NB4 (cell line): ENCODE measurements around the gene GH2.
"Not testable (repeated sequence)": the region's sequence is repeated elsewhere in the genome, so short reads cannot be mapped to it uniquely, and the experiment has no call there.

Experiments used
- CTCF ChIP-seq: IDR thresholded peaks from one replicate; pipeline ENCODE4 v1.5.1; 2012; ENCODE audit warnings: low read depth, low read length
- MYC ChIP-seq: IDR thresholded peaks from 2 replicates; pipeline ENCODE4 v1.6.1; 2011; ENCODE audit warnings: low read depth, low read length
- POLR2A ChIP-seq: IDR thresholded peaks from 2 replicates; pipeline ENCODE4 v1.6.1; 2011; ENCODE audit warnings: mild to moderate bottlenecking; ENCODE audit not compliant: insufficient read length; ENCODE audit errors: extremely low read depth

DNA sequence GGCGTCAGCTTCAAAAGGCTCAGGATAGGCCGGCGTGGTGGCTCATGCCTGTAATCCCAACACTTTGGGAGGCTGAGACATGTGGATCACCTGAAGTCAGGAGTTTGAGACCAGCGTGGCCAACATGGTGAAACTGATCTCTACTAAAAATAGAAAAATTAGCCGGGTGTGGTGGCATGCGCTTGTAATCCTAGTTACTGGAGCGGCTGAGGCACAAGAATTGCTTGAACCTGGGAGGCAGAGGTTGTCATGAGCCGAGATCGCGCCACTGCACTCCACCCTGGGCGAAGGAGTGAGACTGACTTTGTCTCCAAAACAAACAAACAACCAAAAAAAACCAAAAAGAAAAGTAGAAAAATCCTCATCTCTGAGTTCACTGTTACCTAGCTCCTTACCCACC is 3.4 kb upstream of the GH2 start:
- not testable (repeated sequence) for TF ChIP-seq CTCF, POLR2A, MYC
